Adrenal gland (tissue), 5 donors: Measurements from ENCODE around the gene GATAD2B.

ENCODE experiments used
- POLR2A ChIP-seq, 2 donors: fragments of 450-650 bp; IDR thresholded peaks; one replicate each; pipeline ENCODE4 v1.6.1; 2017; ENCODE audit warnings: antibody characterized with exemption in 2 of 2, mild to moderate bottlenecking in 2 of 2, moderate library complexity in 1 of 2
- TF ChIP-seq, protein P1 (sequence below), 6 experiments: fragments of 450-650 bp in 4 of 6; fragments of 200-600 bp in 2 of 6; sonication (generic) in 1 of 6; IDR thresholded peaks; 1 replicate in 5 of 6; 2 replicates in 1 of 6; pipeline versions ENCODE4 v1.5.1 to v1.8.0; 2016 to 2021; ENCODE audit warnings: antibody characterized with exemption in 6 of 6, mild to moderate bottlenecking in 2 of 6, moderate library complexity in 1 of 6
- donor health status: DM: no; HTN: no; CAD: no.

DNA sequence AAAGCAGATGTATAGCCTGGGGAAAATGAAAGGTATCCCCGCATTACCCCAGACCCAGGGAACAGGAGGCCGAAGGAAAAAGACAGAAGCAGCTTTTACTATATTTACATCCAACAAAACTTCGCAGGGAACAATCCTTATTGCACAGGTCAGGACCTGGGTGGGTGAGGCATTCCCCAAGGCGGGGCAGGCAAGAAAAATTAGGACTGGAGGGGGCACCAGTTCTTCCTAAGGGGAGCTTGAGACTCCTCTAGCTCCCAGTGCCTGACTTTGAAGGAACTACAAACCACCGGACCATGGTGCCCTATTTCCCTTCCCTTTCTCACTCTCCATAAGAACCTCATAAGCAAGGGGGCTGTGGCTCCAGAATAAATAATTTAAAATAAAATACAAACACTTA lies 6.7 kb upstream of the GATAD2B start:
- TF ChIP-seq, protein P1, sequence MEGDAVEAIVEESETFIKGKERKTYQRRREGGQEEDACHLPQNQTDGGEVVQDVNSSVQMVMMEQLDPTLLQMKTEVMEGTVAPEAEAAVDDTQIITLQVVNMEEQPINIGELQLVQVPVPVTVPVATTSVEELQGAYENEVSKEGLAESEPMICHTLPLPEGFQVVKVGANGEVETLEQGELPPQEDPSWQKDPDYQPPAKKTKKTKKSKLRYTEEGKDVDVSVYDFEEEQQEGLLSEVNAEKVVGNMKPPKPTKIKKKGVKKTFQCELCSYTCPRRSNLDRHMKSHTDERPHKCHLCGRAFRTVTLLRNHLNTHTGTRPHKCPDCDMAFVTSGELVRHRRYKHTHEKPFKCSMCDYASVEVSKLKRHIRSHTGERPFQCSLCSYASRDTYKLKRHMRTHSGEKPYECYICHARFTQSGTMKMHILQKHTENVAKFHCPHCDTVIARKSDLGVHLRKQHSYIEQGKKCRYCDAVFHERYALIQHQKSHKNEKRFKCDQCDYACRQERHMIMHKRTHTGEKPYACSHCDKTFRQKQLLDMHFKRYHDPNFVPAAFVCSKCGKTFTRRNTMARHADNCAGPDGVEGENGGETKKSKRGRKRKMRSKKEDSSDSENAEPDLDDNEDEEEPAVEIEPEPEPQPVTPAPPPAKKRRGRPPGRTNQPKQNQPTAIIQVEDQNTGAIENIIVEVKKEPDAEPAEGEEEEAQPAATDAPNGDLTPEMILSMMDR (IDR thresholded peaks at IDR 0.05): no peak
- no peak for TF ChIP-seq POLR2A (IDR thresholded peaks at IDR 0.05)
